ENCODE measurements around the gene GLRA3.

DNA sequence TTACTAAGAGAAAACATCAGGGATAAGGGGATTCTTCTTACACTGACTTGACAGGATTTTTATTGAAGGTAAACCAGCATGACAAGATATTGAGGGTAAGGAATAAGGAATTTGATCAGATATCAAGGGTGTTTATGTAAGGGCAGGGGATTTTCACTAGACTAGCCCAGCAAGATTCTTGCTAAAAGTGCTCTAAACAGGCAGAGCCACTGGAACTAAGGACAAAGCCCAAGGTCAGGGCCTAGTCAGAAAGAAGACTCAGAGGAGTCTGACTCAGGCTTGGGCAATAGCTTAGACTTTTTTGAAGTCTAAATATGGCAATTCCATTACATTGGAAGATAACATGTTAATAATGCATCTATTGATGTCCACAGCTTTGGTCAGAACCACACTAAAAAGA is 6.5 kb upstream of the GLRA3 start:
- TF ChIP-seq GTF2F1 (IDR thresholded peaks at IDR 0.05; ENCODE audit: borderline replicate concordance, low read depth, low read length) (no peak), POLR2AphosphoS5 (IDR thresholded peaks at IDR 0.05; ENCODE audit: low read depth, low read length) (no peak), EZH2 (IDR thresholded peaks at IDR 0.05; ENCODE audit: low read depth, low read length, severe bottlenecking) (no peak), TEAD4 (IDR thresholded peaks at IDR 0.05; ENCODE audit: low read depth, low read length) (no peak), EGR1 (IDR thresholded peaks at IDR 0.05; ENCODE audit: borderline replicate concordance, low read depth, low read length) (no peak), RFX5 (IDR thresholded peaks at IDR 0.05; ENCODE audit: borderline replicate concordance, low read depth, low read length) (no peak), TAF1 (IDR thresholded peaks at IDR 0.05; ENCODE audit: low read depth, low read length) (no peak), BACH1 (IDR thresholded peaks at IDR 0.05; ENCODE audit: low read length) (no peak), CHD2 (IDR thresholded peaks at IDR 0.05; ENCODE audit: low read length) (no peak), ASH2L (IDR thresholded peaks at IDR 0.05; ENCODE audit: low read length) (no peak)
- TF ChIP-seq, protein P1, sequence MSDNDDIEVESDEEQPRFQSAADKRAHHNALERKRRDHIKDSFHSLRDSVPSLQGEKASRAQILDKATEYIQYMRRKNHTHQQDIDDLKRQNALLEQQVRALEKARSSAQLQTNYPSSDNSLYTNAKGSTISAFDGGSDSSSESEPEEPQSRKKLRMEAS (IDR thresholded peaks at IDR 0.05): no peak
- TF ChIP-seq, protein P2, sequence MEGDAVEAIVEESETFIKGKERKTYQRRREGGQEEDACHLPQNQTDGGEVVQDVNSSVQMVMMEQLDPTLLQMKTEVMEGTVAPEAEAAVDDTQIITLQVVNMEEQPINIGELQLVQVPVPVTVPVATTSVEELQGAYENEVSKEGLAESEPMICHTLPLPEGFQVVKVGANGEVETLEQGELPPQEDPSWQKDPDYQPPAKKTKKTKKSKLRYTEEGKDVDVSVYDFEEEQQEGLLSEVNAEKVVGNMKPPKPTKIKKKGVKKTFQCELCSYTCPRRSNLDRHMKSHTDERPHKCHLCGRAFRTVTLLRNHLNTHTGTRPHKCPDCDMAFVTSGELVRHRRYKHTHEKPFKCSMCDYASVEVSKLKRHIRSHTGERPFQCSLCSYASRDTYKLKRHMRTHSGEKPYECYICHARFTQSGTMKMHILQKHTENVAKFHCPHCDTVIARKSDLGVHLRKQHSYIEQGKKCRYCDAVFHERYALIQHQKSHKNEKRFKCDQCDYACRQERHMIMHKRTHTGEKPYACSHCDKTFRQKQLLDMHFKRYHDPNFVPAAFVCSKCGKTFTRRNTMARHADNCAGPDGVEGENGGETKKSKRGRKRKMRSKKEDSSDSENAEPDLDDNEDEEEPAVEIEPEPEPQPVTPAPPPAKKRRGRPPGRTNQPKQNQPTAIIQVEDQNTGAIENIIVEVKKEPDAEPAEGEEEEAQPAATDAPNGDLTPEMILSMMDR (IDR thresholded peaks at IDR 0.05; ENCODE audit: control extremely low read depth in 1 of 3, insufficient read depth in 1 of 3, low read depth in 1 of 3, low read length in 3 of 3): no peak

Measured in H1 (cell line).